ENCODE measurements around the gene ZBED5. TPM values are rescaled to one million over a fixed set of nuclear protein-coding genes. Genes with fewer than 3 reads are reported as not detected.

ZBED5 gene
- polyA plus RNA-seq, 3 donors, result 8.1 to 45.8 (median 10.3) TPM

DNA sequence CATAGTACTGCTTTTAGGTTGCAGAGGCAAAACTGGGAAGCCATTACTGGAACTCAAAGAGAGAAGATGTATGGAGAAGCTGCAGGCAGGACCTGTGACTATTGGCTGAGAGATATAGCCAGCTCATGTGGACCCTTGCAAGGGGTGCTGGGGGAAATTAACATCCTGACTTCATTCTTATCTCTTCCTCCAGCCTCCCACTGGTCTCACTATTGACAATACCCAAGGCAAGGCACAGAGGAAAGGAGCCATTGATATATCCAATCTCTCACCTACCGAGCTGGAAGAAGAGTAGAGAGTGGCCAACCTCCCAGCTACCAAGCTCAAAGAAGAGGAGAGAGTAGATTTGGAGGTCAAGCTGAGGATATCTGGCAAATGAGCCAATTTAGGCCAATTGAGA is 36.8 kb upstream of the ZBED5 start:
- H3K9ac ChIP-seq (ENCODE audit: insufficient read depth, low read length, poor library complexity, severe bottlenecking), result no peak overlapping the region
- H3K4me2 ChIP-seq (replicated peaks; ENCODE audit: extremely low read depth, low read length, poor library complexity, severe bottlenecking), result no peak overlapping the region
- TF ChIP-seq, protein P1, sequence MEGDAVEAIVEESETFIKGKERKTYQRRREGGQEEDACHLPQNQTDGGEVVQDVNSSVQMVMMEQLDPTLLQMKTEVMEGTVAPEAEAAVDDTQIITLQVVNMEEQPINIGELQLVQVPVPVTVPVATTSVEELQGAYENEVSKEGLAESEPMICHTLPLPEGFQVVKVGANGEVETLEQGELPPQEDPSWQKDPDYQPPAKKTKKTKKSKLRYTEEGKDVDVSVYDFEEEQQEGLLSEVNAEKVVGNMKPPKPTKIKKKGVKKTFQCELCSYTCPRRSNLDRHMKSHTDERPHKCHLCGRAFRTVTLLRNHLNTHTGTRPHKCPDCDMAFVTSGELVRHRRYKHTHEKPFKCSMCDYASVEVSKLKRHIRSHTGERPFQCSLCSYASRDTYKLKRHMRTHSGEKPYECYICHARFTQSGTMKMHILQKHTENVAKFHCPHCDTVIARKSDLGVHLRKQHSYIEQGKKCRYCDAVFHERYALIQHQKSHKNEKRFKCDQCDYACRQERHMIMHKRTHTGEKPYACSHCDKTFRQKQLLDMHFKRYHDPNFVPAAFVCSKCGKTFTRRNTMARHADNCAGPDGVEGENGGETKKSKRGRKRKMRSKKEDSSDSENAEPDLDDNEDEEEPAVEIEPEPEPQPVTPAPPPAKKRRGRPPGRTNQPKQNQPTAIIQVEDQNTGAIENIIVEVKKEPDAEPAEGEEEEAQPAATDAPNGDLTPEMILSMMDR (IDR thresholded peaks at IDR 0.05), result no peak
- Mint-ChIP-seq H3K27ac (no peak overlapping the region), H3K36me3 (peaks cover 14 to 16% of the 10 kb centered on the region in 2 donors), H3K4me1 (peaks cover 36% of the 10 kb centered on the region), H3K27me3 (ENCODE audit: low read depth in 3 of 3) (peaks cover 0 to 6% (median 2%) of the 10 kb centered on the region in 3 donors), H3K9me3 (peaks cover 8 to 18% (median 14%) of the 10 kb centered on the region in 7 donors), H3K4me3 (no peak overlapping the region)
- H3K27ac ChIP-seq (ENCODE audit: low read depth in 1 of 2, low read length in 2 of 2), result no peak overlapping the region
- WGBS (ENCODE audit: insufficient coverage), result no CpG with 5 or more reads among the region's 1 CpG
- peaks cover 27 to 31% of the 10 kb centered on the region in 2 donors for H3K4me1 ChIP-seq (ENCODE audit: control insufficient read depth in 1 of 2, insufficient read depth in 2 of 2, low read length in 2 of 2)
- H3K79me2 ChIP-seq (ENCODE audit: insufficient read depth, low read length), result no peaks in the 10 kb centered on the region
- DNase-seq, result no peak
- no peaks in the 10 kb centered on the region for H3K27me3 ChIP-seq (ENCODE audit: control insufficient read depth in 2 of 2, insufficient read depth in 2 of 2, low read length in 2 of 2)
- H3K4me3 ChIP-seq (replicated peaks in 1 of 3; ENCODE audit: low read depth in 2 of 3, low read length in 3 of 3), result no peak overlapping the region
- H3K36me3 ChIP-seq (replicated peaks in 1 of 2; ENCODE audit: control insufficient read depth in 1 of 2, insufficient read depth in 2 of 2, low read length in 2 of 2), result no peaks in the 10 kb centered on the region
- H2AFZ ChIP-seq (ENCODE audit: insufficient read depth, low read depth, low read length, poor library complexity, severe bottlenecking), result no peak overlapping the region
- intact Hi-C loops (cut with micrococcal nuclease), result no loop called here
- peaks cover 0 to 3% of the 10 kb centered on the region in 2 donors for H3K9me3 ChIP-seq (replicated peaks in 1 of 2; ENCODE audit: control insufficient read depth in 1 of 2, insufficient read depth in 1 of 2, low read length in 2 of 2)
- no peaks in the 10 kb centered on the region for H4K20me1 ChIP-seq (ENCODE audit: insufficient read depth, low read length)

DNA sequence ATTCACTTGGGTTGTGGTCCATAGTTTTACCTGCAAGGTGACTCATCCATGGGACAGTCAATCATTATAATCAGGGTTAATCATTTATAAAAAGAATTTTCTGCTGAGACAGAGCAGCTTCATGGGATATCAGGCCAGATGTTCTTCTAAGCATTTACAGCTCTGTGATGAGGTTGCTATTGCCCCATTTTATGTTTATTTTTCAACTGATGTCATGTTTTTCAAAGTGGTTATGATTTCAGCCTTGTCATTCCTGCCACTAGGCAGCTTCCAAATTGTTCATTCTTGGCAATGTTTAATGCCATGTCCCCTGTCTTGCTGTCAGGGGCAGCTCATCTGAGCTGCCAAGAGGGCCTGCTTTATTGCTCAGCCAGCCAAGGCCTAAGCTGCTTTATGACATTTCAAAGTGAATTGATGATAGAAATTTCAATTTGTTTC is 35.9 kb upstream of the ZBED5 start:
- no peaks in the 10 kb centered on the region for H3K79me2 ChIP-seq (ENCODE audit: insufficient read depth, low read length)
- peaks cover 12 to 14% of the 10 kb centered on the region in 2 donors for H3K36me3 Mint-ChIP-seq

More for the DNA sequence above, 35.9 kb upstream of the ZBED5 start:
- Histone ChIP-seq H3K4me1 (ENCODE audit: control insufficient read depth in 1 of 2, insufficient read depth in 2 of 2, low read length in 2 of 2) (peaks cover 17 to 22% of the 10 kb centered on the region in 2 donors), H3K9ac (ENCODE audit: insufficient read depth, low read length, poor library complexity, severe bottlenecking) (no peak overlapping the region), H3K4me2 (replicated peaks; ENCODE audit: extremely low read depth, low read length, poor library complexity, severe bottlenecking) (no peak overlapping the region), H3K9me3 (replicated peaks in 1 of 2; ENCODE audit: control insufficient read depth in 1 of 2, insufficient read depth in 1 of 2, low read length in 2 of 2) (peaks cover 0 to 4% of the 10 kb centered on the region in 2 donors), H3K36me3 (replicated peaks in 1 of 2; ENCODE audit: control insufficient read depth in 1 of 2, insufficient read depth in 2 of 2, low read length in 2 of 2) (no peaks in the 10 kb centered on the region), H3K4me3 (replicated peaks in 1 of 3; ENCODE audit: low read depth in 2 of 3, low read length in 3 of 3) (no peak overlapping the region), H2AFZ (ENCODE audit: insufficient read depth, low read depth, low read length, poor library complexity, severe bottlenecking) (no peak overlapping the region), H3K27me3 (ENCODE audit: control insufficient read depth in 2 of 2, insufficient read depth in 2 of 2, low read length in 2 of 2) (no peaks in the 10 kb centered on the region), H3K27ac (ENCODE audit: low read depth in 1 of 2, low read length in 2 of 2) (no peak overlapping the region), H4K20me1 (ENCODE audit: insufficient read depth, low read length) (no peaks in the 10 kb centered on the region)
- Mint-ChIP-seq H3K4me3 (no peak overlapping the region), H3K9me3 (peaks cover 6 to 23% (median 19%) of the 10 kb centered on the region in 7 donors), H3K27me3 (ENCODE audit: low read depth in 3 of 3) (peaks cover under 1 to 6% (median 2%) of the 10 kb centered on the region in 3 donors), H3K4me1 (peaks cover 27% of the 10 kb centered on the region), H3K27ac (peak overlapping the region in 4 of 7 donors; percentile 3 to 58 (median 51))
- intact Hi-C loops (cut with micrococcal nuclease), result no loop called here
- TF ChIP-seq, protein P1 (IDR thresholded peaks at IDR 0.05), result no peak
- no peak for DNase-seq

Measured in CD14-positive monocyte (primary cell).